D721Med (cell line): ENCODE data around the gene VGLL4.

Source experiments
- DNase-seq: peaks from one replicate; pipeline ENCODE4 v3.0.0; 2011; ENCODE audit warnings: low spot score; ENCODE audit not compliant: insufficient read length
- FAIRE-seq: peaks from 2 replicates; lab custom pipeline; 2011; peaks lifted over from hg19 to GRCh38; lab: Jason Lieb, UNC
- TF ChIP-seq, protein P1 (sequence below): IDR thresholded peaks from 2 replicates; pipeline ENCODE4 v1.5.1; 2012; ENCODE audit warnings: mild to moderate bottlenecking, control low read depth; ENCODE audit not compliant: insufficient read depth; ENCODE audit errors: missing control alignments

Gene VGLL4

DNA sequence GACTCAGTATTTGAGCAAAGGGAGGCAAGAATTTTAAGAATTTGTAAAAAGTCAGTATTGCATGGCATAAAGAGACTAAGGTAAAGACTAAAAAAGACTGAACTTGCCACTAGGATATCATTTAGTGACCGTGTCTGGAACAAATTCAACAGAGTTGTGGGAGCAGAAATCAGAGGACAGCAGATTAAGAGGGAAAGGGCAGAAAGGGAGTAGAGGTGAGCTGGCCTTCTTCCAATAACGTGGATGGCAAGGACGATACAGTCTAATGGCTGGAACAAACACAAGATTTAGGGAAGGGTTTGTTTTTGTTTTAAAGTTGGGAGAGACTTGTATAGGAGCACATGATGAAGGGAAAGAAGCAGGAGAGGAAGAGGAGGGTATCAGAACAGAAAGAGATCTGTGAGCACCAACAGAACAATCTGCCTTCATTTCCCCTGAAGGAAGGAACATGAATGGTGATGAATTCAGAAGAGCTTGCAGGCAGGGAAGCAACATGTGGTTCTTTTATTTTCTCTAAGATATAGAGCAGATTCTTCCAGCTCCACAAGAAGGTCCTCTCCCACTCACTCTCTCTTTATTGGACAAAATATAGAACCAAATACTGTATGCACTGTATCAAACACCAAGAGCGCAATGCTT is 8.6 kb downstream of the VGLL4 start:
- TF ChIP-seq, protein P1, sequence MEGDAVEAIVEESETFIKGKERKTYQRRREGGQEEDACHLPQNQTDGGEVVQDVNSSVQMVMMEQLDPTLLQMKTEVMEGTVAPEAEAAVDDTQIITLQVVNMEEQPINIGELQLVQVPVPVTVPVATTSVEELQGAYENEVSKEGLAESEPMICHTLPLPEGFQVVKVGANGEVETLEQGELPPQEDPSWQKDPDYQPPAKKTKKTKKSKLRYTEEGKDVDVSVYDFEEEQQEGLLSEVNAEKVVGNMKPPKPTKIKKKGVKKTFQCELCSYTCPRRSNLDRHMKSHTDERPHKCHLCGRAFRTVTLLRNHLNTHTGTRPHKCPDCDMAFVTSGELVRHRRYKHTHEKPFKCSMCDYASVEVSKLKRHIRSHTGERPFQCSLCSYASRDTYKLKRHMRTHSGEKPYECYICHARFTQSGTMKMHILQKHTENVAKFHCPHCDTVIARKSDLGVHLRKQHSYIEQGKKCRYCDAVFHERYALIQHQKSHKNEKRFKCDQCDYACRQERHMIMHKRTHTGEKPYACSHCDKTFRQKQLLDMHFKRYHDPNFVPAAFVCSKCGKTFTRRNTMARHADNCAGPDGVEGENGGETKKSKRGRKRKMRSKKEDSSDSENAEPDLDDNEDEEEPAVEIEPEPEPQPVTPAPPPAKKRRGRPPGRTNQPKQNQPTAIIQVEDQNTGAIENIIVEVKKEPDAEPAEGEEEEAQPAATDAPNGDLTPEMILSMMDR: no peak
- no peak for FAIRE-seq
- DNase-seq: no peak

DNA sequence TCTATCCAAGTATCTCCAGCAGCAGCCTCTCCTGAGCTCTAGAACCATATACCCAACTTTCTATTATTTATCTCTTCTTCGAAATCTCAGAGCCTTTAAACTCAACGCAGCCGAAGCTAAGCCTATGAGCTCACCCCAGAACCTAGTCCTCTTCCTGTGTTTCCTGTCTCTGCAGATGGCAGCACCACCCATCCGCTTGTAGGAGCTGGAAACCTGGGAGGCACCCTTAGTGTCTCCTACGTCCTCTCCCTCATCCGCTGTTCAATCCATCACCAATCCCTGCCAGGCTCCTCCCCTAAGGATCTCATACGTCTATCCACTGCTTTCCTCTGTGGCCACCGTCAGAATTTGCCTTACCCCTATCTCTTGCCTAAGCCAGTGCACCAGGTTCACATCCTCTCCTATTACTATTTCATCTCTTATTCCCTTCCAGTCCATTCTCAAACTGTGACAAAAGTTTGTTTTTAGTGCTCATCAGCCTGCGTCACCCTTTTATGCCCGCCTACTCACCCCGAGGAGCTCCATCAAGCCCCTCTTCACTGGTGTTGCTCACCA is 9.6 kb downstream of the VGLL4 start:
- DNase-seq: no peak
- TF ChIP-seq, protein P1: no peak
- FAIRE-seq: no peak

DNA sequence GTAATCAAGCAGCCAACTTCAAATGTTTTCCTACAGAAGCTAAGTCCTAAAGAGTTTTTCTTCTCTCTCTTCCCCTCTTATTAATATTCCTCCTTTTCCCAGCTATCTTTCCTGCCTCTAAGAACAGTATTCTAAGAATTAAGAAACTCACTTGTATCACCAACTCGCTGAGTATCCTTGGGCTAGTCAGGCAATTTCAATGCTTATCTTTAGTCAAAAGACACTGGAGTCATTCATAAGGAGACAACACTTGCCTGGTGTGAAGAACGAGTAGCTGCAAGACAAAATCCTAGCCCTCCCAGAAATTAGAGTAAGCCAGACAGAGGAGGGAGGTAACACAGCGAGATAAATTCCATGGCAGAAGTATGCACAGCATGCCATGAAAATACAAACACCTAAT is 10.7 kb downstream of the VGLL4 start:
- FAIRE-seq: no peak
- TF ChIP-seq, protein P1: no peak
- no peak for DNase-seq

DNA sequence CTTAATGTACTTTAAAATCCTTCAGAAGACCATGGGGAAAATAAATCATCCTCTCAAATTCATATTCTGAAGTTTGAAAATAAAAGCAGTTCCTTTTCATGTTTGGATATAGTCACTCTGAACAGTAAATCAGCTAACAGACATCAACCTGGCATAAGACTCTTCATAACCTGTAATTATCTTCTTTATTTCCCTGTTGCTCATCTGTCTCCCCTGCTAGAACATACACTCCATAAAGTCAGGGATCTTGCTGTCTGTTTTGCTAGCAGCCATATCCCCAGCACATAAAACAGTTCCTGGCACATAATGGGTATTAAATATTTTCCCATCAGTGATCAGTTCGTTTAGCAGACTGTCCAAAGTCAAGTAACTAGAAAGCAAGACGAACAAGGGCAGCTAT is 11.2 kb downstream of the VGLL4 start:
- TF ChIP-seq, protein P1: no peak
- DNase-seq (no peak), FAIRE-seq (peak; percentile 73)

DNA sequence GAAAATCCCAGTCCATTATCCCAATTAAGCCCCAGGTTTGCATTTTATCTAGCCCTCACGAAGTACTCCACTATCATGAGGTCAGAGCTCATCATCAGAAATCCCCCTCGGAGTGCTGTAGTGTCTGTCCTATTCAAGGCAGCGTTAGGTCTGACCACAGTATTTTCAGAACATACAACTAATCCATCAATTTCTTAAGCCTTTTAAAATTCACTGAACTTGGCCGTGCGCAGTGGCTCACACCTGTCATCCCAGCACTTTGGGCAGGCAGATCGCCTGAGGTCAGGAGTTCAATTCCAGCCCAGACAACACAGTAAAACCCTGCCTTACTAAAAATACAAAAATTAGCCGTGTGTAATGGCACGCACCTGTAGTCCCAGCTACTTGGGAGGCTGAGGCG is 11.9 kb downstream of the VGLL4 start:
- FAIRE-seq (no peak), DNase-seq (no peak)
- TF ChIP-seq, protein P1: no peak

DNA sequence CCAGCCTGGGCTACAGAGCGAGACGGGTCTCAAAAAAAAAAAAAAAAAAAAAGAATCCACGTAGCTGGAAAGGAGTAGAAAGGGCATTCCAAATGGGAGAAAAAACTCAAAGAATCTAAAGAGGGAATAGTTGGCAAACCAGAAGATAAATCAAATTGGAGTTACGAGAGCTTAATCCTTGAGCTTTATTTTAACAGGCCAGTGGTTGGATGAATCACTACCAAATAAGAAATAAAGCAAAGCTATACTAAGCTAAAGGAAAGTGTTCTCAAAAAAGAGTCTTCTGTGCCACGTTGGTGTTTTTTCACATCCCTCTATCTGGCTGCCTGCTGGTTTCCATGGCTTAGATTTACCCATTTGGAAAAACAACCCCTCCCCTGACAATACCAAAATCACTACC is 14.0 kb downstream of the VGLL4 start:
- TF ChIP-seq, protein P1: no peak
- FAIRE-seq (no peak), DNase-seq (no peak)

DNA sequence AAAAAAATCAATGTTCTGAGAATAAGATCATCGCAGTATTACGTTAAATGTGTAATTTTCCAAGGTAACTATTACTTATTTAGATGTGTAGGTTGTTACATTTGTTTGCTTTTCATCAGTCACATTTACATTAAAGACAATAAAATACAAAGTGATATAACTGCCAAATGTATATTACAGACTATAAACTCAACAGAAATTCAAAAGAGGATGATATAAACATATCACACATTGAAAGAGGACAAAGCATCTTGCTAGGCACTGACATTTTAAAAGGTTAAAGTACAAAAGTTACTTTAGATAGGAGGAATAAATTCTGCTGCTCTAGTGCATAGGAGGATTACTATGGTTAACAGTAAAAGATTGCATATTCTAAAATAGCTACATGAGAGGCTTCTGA is 16.1 kb downstream of the VGLL4 start:
- DNase-seq (no peak), FAIRE-seq (no peak)
- TF ChIP-seq, protein P1: no peak
